WTC11 (cell line): ENCODE results near the gene MRTFA.

Experiments used
- GABPB1 ChIP-seq: sonication (generic); formaldehyde crosslinking; IDR thresholded peaks from 2 replicates; pipeline ENCODE4 v1.8.1; 2023; ENCODE audit warnings: mild to moderate bottlenecking, missing genetic modification reagents
- TEAD1 ChIP-seq: sonication (generic); formaldehyde crosslinking; IDR thresholded peaks from 2 replicates; pipeline ENCODE4 v1.8.0; 2022; ENCODE audit warnings: mild to moderate bottlenecking, missing genetic modification reagents
- TF ChIP-seq, protein P1 (sequence below): fragments of 200-600 bp; IDR thresholded peaks from 2 replicates; pipeline ENCODE4 v1.8.0; 2022; ENCODE audit warnings: antibody characterized with exemption
- TF ChIP-seq, protein P2 (sequence below): sonication (generic); formaldehyde crosslinking; IDR thresholded peaks from 2 replicates; pipeline ENCODE4 v1.8.1; 2023; ENCODE audit warnings: mild to moderate bottlenecking, missing genetic modification reagents
- TF ChIP-seq, protein P3 (sequence below): sonication (generic); formaldehyde crosslinking; IDR thresholded peaks from 2 replicates; pipeline ENCODE4 v1.8.1; 2022; ENCODE audit warnings: missing genetic modification reagents, borderline replicate concordance
- TF ChIP-seq, protein P4 (sequence below): sonication (generic); formaldehyde crosslinking; conservative IDR thresholded peaks from 2 replicates; pipeline ENCODE4 v1.8.1; 2022; ENCODE audit warnings: mild to moderate bottlenecking, missing genetic modification reagents
- TF ChIP-seq, protein P5 (sequence below): sonication (generic); formaldehyde crosslinking; IDR thresholded peaks from 2 replicates; pipeline ENCODE4 v1.8.1; 2023; ENCODE audit warnings: mild to moderate bottlenecking, moderate library complexity, missing genetic modification reagents

DNA sequence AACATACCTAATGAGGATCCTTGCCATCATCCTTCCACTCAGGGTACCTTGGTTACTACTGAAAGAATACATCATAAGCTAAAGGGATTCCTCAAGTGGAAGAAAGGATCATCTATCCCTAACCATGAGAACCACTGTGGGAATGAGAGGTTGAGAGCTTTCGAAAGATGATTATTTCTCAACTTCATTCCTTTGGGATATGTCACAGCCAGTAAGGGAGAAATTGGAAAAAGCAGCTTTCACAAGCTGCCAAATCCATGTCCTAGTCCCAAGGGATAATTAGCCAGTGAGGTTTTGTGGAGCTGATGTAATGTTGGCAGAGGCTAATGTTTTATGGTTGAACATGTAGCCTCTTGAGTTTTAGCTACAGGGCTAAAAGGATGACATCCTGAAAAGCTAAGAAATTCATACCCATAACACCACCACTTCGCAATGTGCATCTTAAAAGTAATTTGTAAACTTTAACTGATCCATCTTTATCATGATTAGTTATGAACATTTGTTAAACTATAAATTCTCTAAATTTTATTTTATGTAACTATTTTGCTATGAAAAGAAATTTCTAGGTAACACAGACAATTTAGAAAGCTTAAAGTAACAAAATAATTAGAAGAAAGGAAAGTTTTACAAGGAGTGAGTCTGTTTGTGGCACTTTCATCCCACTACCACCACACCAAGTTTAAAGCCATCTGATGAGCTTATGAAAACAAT lies 123.9 kb downstream of the MRTFA start:
- TF ChIP-seq, protein P1, sequence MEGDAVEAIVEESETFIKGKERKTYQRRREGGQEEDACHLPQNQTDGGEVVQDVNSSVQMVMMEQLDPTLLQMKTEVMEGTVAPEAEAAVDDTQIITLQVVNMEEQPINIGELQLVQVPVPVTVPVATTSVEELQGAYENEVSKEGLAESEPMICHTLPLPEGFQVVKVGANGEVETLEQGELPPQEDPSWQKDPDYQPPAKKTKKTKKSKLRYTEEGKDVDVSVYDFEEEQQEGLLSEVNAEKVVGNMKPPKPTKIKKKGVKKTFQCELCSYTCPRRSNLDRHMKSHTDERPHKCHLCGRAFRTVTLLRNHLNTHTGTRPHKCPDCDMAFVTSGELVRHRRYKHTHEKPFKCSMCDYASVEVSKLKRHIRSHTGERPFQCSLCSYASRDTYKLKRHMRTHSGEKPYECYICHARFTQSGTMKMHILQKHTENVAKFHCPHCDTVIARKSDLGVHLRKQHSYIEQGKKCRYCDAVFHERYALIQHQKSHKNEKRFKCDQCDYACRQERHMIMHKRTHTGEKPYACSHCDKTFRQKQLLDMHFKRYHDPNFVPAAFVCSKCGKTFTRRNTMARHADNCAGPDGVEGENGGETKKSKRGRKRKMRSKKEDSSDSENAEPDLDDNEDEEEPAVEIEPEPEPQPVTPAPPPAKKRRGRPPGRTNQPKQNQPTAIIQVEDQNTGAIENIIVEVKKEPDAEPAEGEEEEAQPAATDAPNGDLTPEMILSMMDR: no peak
- TF ChIP-seq TEAD1 (CRISPR knock-in tag) (no peak), GABPB1 (CRISPR knock-in tag) (no peak)
- TF ChIP-seq, protein P2, sequence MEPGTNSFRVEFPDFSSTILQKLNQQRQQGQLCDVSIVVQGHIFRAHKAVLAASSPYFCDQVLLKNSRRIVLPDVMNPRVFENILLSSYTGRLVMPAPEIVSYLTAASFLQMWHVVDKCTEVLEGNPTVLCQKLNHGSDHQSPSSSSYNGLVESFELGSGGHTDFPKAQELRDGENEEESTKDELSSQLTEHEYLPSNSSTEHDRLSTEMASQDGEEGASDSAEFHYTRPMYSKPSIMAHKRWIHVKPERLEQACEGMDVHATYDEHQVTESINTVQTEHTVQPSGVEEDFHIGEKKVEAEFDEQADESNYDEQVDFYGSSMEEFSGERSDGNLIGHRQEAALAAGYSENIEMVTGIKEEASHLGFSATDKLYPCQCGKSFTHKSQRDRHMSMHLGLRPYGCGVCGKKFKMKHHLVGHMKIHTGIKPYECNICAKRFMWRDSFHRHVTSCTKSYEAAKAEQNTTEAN (CRISPR knock-in tag): no peak
- TF ChIP-seq, protein P3, sequence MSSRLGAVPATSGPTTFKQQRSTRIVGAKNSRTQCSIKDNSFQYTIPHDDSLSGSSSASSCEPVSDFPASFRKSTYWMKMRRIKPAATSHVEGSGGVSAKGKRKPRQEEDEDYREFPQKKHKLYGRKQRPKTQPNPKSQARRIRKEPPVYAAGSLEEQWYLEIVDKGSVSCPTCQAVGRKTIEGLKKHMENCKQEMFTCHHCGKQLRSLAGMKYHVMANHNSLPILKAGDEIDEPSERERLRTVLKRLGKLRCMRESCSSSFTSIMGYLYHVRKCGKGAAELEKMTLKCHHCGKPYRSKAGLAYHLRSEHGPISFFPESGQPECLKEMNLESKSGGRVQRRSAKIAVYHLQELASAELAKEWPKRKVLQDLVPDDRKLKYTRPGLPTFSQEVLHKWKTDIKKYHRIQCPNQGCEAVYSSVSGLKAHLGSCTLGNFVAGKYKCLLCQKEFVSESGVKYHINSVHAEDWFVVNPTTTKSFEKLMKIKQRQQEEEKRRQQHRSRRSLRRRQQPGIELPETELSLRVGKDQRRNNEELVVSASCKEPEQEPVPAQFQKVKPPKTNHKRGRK: no peak
- TF ChIP-seq, protein P4, sequence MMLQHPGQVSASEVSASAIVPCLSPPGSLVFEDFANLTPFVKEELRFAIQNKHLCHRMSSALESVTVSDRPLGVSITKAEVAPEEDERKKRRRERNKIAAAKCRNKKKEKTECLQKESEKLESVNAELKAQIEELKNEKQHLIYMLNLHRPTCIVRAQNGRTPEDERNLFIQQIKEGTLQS (CRISPR knock-in tag): no peak
- TF ChIP-seq, protein P5, sequence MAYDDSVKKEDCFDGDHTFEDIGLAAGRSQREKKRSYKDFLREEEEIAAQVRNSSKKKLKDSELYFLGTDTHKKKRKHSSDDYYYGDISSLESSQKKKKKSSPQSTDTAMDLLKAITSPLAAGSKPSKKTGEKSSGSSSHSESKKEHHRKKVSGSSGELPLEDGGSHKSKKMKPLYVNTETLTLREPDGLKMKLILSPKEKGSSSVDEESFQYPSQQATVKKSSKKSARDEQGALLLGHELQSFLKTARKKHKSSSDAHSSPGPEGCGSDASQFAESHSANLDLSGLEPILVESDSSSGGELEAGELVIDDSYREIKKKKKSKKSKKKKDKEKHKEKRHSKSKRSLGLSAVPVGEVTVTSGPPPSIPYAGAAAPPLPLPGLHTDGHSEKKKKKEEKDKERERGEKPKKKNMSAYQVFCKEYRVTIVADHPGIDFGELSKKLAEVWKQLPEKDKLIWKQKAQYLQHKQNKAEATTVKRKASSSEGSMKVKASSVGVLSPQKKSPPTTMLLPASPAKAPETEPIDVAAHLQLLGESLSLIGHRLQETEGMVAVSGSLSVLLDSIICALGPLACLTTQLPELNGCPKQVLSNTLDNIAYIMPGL (CRISPR knock-in tag): no peak
